AG04450 (cell line): ENCODE results near the gene RNF126. TPM values are rescaled to one million over a fixed set of nuclear protein-coding genes. Genes with fewer than 3 reads are reported as not detected.
"Not testable (repeated sequence)": the region's sequence is repeated elsewhere in the genome, so short reads cannot be mapped to it uniquely, and the experiment has no call there.

Experiments
- CTCF ChIA-PET: fragments of 300-600, 350-600 bp; formaldehyde crosslinking; extraction: SDS; loops from one replicate; lab custom pipeline; 2022; ENCODE audit warnings: antibody characterized with exemption, inconsistent platforms; lab: Charles Lee
- POLR2A ChIA-PET: fragments of 350-600 bp; formaldehyde crosslinking; extraction: SDS; loops from one replicate; lab custom pipeline; 2021; ENCODE audit warnings: antibody characterized with exemption, inconsistent platforms; lab: Yijun Ruan, JAX
- DNase-seq: peaks from one replicate; pipeline ENCODE4 v3.0.0-alpha.2; 2011; ENCODE audit warnings: low read depth, low spot score
- H3K27ac ChIP-seq: one replicate; pipeline ENCODE4 v1.5.1; 2012; ENCODE audit warnings: low read depth, low read length, control low read depth
- H3K27me3 ChIP-seq: one replicate; pipeline ENCODE4 v1.6.0; 2012; ENCODE audit warnings: low read length; ENCODE audit not compliant: control insufficient read depth, insufficient read depth
- H3K4me3 ChIP-seq: 2 replicates; pipeline ENCODE4 v1.5.1; 2011; ENCODE audit warnings: mild to moderate bottlenecking, low read depth, low read length, control low read depth
- H3K9me3 ChIP-seq: 2 replicates; pipeline ENCODE4 v1.5.1; 2012; ENCODE audit warnings: low read length; ENCODE audit not compliant: control insufficient read depth, insufficient read depth
- polyA plus RNA-seq: library from polyadenylated mRNA; depleted of rRNA; stranded (reverse); fragments of >200 nt; gene quantifications from 2 replicates; pipeline ENCODE4 v1.2.3, GENCODE V29; 2011
- TF ChIP-seq, protein P1 (sequence below): IDR thresholded peaks from 2 replicates; pipeline ENCODE4 v1.5.1; 2011; ENCODE audit warnings: low read depth, low read length, control low read depth, inconsistent platforms

The RNF126 gene
- polyA plus RNA-seq, 1 experiment = 1.7 TPM

- CTCF ChIA-PET = interaction anchor here (0.7 kb wide), 1 partner anchor 98 kb away, joined by 4 read pairs; no protein-coding TSS in a partner anchor
- Histone ChIP-seq H3K27ac (peak within 1 kb of the TSS; percentile 61), H3K27me3 (no peaks in the 10 kb centered on the region), H3K4me3 (peak within 1 kb of the TSS; percentile 75), H3K9me3 (no peaks in the 10 kb centered on the region; the same call in 1 of the 2 replicates)
- TF ChIP-seq, protein P1, sequence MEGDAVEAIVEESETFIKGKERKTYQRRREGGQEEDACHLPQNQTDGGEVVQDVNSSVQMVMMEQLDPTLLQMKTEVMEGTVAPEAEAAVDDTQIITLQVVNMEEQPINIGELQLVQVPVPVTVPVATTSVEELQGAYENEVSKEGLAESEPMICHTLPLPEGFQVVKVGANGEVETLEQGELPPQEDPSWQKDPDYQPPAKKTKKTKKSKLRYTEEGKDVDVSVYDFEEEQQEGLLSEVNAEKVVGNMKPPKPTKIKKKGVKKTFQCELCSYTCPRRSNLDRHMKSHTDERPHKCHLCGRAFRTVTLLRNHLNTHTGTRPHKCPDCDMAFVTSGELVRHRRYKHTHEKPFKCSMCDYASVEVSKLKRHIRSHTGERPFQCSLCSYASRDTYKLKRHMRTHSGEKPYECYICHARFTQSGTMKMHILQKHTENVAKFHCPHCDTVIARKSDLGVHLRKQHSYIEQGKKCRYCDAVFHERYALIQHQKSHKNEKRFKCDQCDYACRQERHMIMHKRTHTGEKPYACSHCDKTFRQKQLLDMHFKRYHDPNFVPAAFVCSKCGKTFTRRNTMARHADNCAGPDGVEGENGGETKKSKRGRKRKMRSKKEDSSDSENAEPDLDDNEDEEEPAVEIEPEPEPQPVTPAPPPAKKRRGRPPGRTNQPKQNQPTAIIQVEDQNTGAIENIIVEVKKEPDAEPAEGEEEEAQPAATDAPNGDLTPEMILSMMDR = no peak
- DNase-seq = no peak
- POLR2A ChIA-PET = interaction anchor here (0.6 to 1.4 kb wide), 3 partner anchors 13 to 126 kb away, joined by 3 to 7 read pairs (median 4); partner anchors contain the start of gene RNF126
Measured at GRCh38 chr19:676339-677105, 13.5 kb upstream of the RNF126 start, which contains the start of gene FSTL3. Gene FSTL3, plus strand, starts transcription at chr19:676392. Its CDS starts 32 bp downstream, at chr19:676424.

- H3K27ac ChIP-seq = no peak overlapping the region
- H3K4me3 ChIP-seq = peak overlapping the region; percentile 41
- no peak for DNase-seq
- POLR2A ChIA-PET = interaction anchor here (1.4 kb wide), 1 partner anchor 12 kb away, joined by 4 read pairs; the partner anchor contains the start of gene RNF126
- no peaks in the 10 kb centered on the region; the same call in 1 of the 2 replicates for H3K9me3 ChIP-seq
- CTCF ChIA-PET = interaction anchor here (1.0 kb wide), 1 partner anchor 95 kb away, joined by 3 read pairs; no protein-coding TSS in a partner anchor
- TF ChIP-seq, protein P1 = no peak
- no peaks in the 10 kb centered on the region for H3K27me3 ChIP-seq
Measured at GRCh38 chr19:676007-676338, 13.0 kb upstream of the RNF126 start.

- TF ChIP-seq, protein P1 = no peak
- no peaks in the 10 kb centered on the region; the same call in 1 of the 2 replicates for H3K9me3 ChIP-seq
- H3K27me3 ChIP-seq = no peaks in the 10 kb centered on the region
- ChIA-PET CTCF (no interaction called here), POLR2A (interaction anchor here (0.9 kb wide), 1 partner anchor 11 kb away, joined by 5 read pairs; the partner anchor contains the start of gene RNF126)
- H3K27ac ChIP-seq = no peak overlapping the region
- H3K4me3 ChIP-seq = no peak overlapping the region
- DNase-seq = no peak
Measured at GRCh38 chr19:674282-675151, 11.5 kb upstream of the RNF126 start.

- H3K27ac ChIP-seq = no peak overlapping the region
- TF ChIP-seq, protein P1 = 0 out of 2 replicates have a peak, but pooled peaks have one; percentile 9
- no peak for DNase-seq
- CTCF ChIA-PET = no interaction called here
- POLR2A ChIA-PET = no interaction called here
- peaks cover 12% of the 10 kb centered on the region for H3K9me3 ChIP-seq
- H3K27me3 ChIP-seq = no peaks in the 10 kb centered on the region
- H3K4me3 ChIP-seq = no peak overlapping the region
Measured at GRCh38 chr19:670609-671075, 7.6 kb upstream of the RNF126 start.

- H3K27ac ChIP-seq, DNase-seq, H3K4me3 ChIP-seq, POLR2A ChIA-PET, H3K27me3 ChIP-seq, CTCF ChIA-PET: not testable (repeated sequence)
- peaks cover 12% of the 10 kb centered on the region for H3K9me3 ChIP-seq
Measured at GRCh38 chr19:668675-669434, 5.8 kb upstream of the RNF126 start.

DNA sequence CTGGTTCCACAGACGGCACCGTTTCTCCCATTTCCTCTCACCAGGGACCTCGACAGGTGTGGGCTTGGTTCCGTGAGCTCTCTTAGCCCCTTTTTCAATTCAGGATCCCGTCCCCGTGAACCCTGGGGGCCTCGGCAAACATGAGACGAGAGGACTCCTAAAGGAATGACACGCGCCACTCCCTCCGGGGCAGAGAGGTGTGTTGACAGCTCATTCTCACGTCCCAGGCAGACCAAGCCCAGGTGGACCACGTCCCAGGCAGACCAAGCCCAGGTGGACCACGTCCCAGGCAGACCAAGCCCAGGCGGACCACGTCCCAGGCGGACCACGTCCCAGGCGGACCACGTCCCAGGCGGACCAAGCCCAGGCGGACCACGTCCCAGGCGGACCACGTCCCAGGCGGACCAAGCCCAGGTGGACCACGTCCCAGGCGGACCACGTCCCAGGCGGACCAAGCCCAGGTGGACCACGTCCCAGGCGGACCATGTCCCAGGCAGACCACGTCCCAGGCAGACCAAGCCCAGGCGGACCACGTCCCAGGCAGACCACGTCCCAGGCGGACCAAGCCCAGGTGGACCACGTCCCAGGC, 4.1 kb upstream of the RNF126 start:
- H3K4me3 ChIP-seq, DNase-seq, H3K27me3 ChIP-seq, POLR2A ChIA-PET, CTCF ChIA-PET, H3K27ac ChIP-seq: not testable (repeated sequence)
- peaks cover 16% of the 10 kb centered on the region for H3K9me3 ChIP-seq
